Breast epithelium (tissue), 4 donors: ENCODE results near the gene OR2V1. TPM values are rescaled to one million over a fixed set of nuclear protein-coding genes. Genes with fewer than 3 reads are reported as not detected.
A peak's percentile ranks its signal among the peaks of the same experiment; 100 is the strongest.

Experiments used
- DNase-seq, 2 donors: peaks; one replicate each; pipeline ENCODE4 v3.0.0-alpha.2; 2019; ENCODE audit warnings: low spot score in 2 of 2
- H3K27ac ChIP-seq, 2 donors: fragments of 200-600 bp; sonication (generic) in 1 of 2; one replicate each; pipeline ENCODE4 v1.5.1; 2016 to 2019; ENCODE audit warnings: mild to moderate bottlenecking in 1 of 2
- H3K27me3 ChIP-seq, 2 donors: fragments of 200-600 bp; sonication (generic) in 1 of 2; one replicate each; pipeline versions ENCODE4 v1.5.1 to v1.6.0; 2017 to 2019; ENCODE audit warnings: control low read depth in 1 of 2, mild to moderate bottlenecking in 1 of 2
- H3K36me3 ChIP-seq: fragments of 200-600 bp; one replicate; pipeline ENCODE4 v1.5.1; 2019
- H3K4me1 ChIP-seq, 2 donors: fragments of 200-600 bp; sonication (generic); one replicate each; pipeline ENCODE4 v1.5.1; 2016 to 2019; ENCODE audit warnings: control low read depth in 1 of 2
- H3K4me3 ChIP-seq, 3 donors: fragments of 200-600 bp; sonication (generic); 1 replicate in 2 of 3; 2 replicates in 1 of 3; pipeline ENCODE4 v1.5.1; 2016 to 2019; ENCODE audit warnings: mild to moderate bottlenecking in 3 of 3, moderate library complexity in 2 of 3
- H3K9me3 ChIP-seq, 2 donors: fragments of 200-600 bp; sonication (generic) in 1 of 2; one replicate each; pipeline ENCODE4 v1.5.1; 2016 to 2019; ENCODE audit warnings: control low read depth in 1 of 2
- POLR2A ChIP-seq: fragments of 450-650 bp; IDR thresholded peaks from one replicate; pipeline ENCODE4 v1.6.1; 2016; ENCODE audit warnings: antibody characterized with exemption, mild to moderate bottlenecking, moderate library complexity
- POLR2AphosphoS5 ChIP-seq, 3 donors: sonication (generic); formaldehyde crosslinking; IDR thresholded peaks; one replicate each; pipeline ENCODE4 v1.6.1; 2017; ENCODE audit warnings: antibody characterized with exemption in 3 of 3
- intact Hi-C: fragments of 100-400 bp; cut with DNase I; formaldehyde crosslinking; loops from one replicate; pipeline ENCODE4 v1.15.1; 2023; ENCODE audit warnings: low total_unique reads
- total RNA-seq, 3 donors: library from RNA; depleted of rRNA; stranded (reverse); fragments of >200 nt; gene quantifications; one replicate each; pipeline ENCODE4 v1.1.0, GENCODE V29; 2016
- TF ChIP-seq, protein P1 (sequence below), 3 donors: fragments of 450-650 bp; IDR thresholded peaks; one replicate each; pipeline ENCODE4 v1.5.1; 2016 to 2017; ENCODE audit warnings: antibody characterized with exemption in 3 of 3, mild to moderate bottlenecking in 3 of 3, moderate library complexity in 3 of 3

OR2V1 gene
- total RNA-seq, 3 donors from 2014 or later: not detected

DNA sequence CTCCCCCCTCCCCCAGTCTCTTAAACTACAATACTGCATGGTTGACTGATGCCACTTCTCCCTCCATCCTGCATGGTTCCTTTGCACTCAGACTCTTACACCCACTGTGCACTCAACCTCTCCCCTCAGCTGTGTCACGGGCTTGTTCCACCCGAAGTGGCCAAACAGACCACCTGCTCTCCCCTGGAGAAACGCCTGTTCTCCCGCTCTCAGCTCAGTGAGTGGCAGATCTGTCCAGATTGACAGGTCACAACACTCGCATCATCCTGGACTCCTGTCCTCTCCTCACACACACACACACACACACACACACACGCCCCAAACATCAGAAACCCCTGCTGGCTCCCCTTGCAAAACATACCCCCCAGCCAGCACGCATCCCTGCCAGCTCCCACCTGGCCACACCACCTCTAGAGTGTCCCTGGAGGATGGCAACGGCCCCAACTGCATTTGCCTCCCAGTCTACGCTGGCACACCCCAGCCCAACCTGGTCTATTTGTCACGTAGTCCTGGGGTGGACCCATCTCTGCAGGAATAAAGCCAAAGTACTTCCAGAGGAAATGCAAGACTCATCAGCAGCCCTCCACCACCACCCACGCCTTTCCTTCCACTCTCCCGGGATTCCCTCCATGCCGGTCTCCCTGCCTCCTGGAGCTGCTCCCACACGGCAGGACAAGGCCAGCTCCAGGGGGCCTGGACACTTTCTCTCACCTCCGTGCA lies 2.9 kb downstream of the OR2V1 start:
- TF ChIP-seq, protein P1, sequence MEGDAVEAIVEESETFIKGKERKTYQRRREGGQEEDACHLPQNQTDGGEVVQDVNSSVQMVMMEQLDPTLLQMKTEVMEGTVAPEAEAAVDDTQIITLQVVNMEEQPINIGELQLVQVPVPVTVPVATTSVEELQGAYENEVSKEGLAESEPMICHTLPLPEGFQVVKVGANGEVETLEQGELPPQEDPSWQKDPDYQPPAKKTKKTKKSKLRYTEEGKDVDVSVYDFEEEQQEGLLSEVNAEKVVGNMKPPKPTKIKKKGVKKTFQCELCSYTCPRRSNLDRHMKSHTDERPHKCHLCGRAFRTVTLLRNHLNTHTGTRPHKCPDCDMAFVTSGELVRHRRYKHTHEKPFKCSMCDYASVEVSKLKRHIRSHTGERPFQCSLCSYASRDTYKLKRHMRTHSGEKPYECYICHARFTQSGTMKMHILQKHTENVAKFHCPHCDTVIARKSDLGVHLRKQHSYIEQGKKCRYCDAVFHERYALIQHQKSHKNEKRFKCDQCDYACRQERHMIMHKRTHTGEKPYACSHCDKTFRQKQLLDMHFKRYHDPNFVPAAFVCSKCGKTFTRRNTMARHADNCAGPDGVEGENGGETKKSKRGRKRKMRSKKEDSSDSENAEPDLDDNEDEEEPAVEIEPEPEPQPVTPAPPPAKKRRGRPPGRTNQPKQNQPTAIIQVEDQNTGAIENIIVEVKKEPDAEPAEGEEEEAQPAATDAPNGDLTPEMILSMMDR (IDR thresholded peaks at IDR 0.05): no peak
- TF ChIP-seq POLR2A (no peak), POLR2AphosphoS5 (IDR thresholded peaks at IDR 0.05) (no peak)
- DNase-seq: no peak
- Histone ChIP-seq H3K27me3 (peaks cover 0 to 53% of the 10 kb centered on the region in 2 donors), H3K4me3 (no peak overlapping the region), H3K9me3 (no peaks in the 10 kb centered on the region), H3K27ac (no peak overlapping the region), H3K4me1 (no peaks in the 10 kb centered on the region), H3K36me3 (no peaks in the 10 kb centered on the region)
- intact Hi-C loops: no loop called here

DNA sequence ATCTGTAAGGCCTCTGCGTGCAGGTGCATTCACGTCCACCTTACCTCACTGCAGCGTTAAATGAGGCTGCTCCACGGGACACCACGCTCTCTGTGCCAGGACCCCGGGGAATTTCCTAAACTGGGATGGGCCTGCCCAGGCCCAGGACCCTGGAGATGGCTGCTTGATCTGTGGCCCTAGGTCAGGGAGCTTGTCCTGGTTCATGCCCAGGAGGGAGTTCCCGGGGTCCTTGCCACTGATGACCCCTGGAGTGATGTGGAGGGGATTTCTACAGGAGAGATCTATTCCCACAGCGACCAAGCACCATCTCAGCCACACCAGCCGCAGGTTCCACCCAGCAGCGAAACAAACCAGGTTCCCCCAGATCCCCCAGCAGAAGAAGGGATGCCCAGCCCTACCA lies 3.5 kb downstream of the OR2V1 start:
- peaks cover 0 to 50% of the 10 kb centered on the region in 2 donors for H3K27me3 ChIP-seq
- intact Hi-C loops: no loop called here

DNA sequence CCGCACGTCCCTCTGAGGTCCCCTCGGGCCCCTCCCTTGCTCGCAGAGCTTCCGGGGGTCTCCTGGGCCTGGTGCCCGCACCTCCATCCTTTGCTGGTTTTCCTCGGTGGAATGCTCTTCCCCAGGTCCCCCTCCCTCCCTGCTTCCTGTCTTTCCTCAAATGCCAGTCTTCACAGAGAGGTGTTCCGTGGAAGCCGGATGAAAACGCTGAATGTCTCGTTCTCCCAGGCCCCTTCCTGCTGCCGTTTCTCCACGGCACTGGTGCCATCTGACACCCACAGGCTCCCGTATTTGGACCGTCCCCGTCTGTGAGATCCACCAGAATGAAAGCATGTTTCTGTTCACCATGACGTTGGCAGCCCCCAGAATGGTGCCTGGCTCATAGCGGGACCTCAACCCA lies 4.1 kb downstream of the OR2V1 start:
- Histone ChIP-seq H3K4me1 (no peaks in the 10 kb centered on the region), H3K36me3 (no peaks in the 10 kb centered on the region), H3K27me3 (peaks cover 0 to 56% of the 10 kb centered on the region in 2 donors), H3K9me3 (no peaks in the 10 kb centered on the region), H3K27ac (no peak overlapping the region), H3K4me3 (no peak overlapping the region)
- intact Hi-C loops: no loop called here
- TF ChIP-seq, protein P1 (IDR thresholded peaks at IDR 0.05): no peak
- TF ChIP-seq POLR2AphosphoS5 (IDR thresholded peaks at IDR 0.05) (no peak), POLR2A (no peak)
- DNase-seq: no peak

More for the DNA sequence above, 3.5 kb downstream of the OR2V1 start:
- no peaks in the 10 kb centered on the region for H3K9me3 ChIP-seq
- H3K36me3 ChIP-seq: no peaks in the 10 kb centered on the region
- no peak overlapping the region for H3K27ac ChIP-seq
- no peak for DNase-seq
- no peak overlapping the region for H3K4me3 ChIP-seq
- H3K4me1 ChIP-seq: no peaks in the 10 kb centered on the region
- no peak for TF ChIP-seq POLR2A
- TF ChIP-seq POLR2AphosphoS5 (IDR thresholded peaks at IDR 0.05): no peak

DNA sequence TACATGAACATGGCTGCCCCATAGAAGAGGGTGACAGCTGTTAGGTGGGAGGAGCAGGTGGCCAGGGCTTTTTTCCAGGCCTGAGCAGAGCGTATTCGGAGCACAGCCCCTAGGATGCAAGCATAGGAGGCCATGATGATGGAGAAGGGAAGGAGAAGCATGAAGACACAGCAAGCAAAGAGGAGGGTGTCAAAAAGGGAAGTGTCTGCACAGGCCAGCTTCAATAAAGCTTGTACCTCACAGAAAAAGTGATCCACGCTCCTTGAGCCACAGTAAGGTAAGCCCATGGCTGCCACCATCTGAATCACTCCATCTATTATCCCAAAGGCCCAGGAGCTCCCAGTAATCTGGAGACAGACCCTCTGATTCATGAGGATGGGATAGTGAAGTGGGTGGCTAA lies 6.4 kb downstream of the OR2V1 start:
- H3K9me3 ChIP-seq: no peaks in the 10 kb centered on the region
- H3K36me3 ChIP-seq: no peaks in the 10 kb centered on the region
- intact Hi-C loops: no loop called here
- no peaks in the 10 kb centered on the region for H3K4me1 ChIP-seq
- DNase-seq: no peak
- no peak overlapping the region for H3K4me3 ChIP-seq
- no peak for TF ChIP-seq POLR2AphosphoS5 (IDR thresholded peaks at IDR 0.05)
- TF ChIP-seq, protein P1 (IDR thresholded peaks at IDR 0.05): no peak
- TF ChIP-seq POLR2A: no peak
- H3K27ac ChIP-seq: no peak overlapping the region
- peaks cover 0 to 65% of the 10 kb centered on the region in 2 donors for H3K27me3 ChIP-seq

DNA sequence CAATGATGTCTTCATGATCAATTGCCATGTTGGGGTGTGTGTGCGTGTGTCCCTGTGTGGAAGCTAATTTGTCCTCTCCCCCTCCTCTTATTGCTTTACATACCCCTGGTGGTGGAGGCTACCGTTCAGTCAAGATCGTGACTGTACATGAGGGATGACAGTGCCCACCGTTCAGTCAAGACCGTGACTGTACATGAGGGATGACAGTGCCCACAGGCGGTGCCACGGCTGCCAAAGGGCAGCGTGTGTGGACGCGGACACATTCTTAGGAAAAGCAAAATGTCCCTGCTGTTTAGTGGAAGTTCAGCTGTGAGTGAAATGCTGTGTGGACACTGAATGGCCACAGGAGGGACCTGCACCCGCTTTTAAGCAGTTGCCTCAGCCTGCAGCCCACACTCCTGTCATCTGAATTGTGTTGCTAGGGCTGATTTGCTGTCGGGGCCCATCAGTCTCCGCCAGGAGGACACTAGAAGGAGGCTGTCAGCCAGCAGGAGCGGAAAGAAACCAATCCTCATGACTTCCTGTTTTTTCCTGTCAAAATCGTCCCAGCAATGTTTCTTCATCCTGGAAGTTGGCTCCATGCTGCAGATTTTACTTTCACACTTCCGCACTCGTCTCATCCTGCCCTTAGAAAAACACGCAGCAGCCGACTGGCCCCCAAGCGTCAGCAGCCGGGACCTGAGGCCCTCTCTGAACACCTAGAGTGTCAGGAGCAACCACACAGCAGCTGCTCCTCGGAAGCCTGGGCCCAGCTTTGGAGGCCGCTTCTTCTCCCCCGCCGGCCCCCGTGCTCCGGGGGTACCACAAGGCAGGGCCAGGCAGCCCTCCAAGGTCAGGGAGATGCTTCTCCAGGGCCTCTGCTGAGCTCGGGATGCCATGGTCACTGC lies 9.1 kb downstream of the OR2V1 start:
- no peak for DNase-seq
- H3K36me3 ChIP-seq: no peaks in the 10 kb centered on the region
- H3K4me1 ChIP-seq: no peaks in the 10 kb centered on the region
- peak overlapping the region in 1 of 2 donors; percentile 52 for H3K27ac ChIP-seq
- intact Hi-C loops: no loop called here
- peak overlapping the region in 1 of 3 donors; percentile 5 for H3K4me3 ChIP-seq
- TF ChIP-seq, protein P1 (IDR thresholded peaks at IDR 0.05): no peak
- TF ChIP-seq POLR2A: no peak
- no peak for TF ChIP-seq POLR2AphosphoS5 (IDR thresholded peaks at IDR 0.05)
- no peaks in the 10 kb centered on the region for H3K9me3 ChIP-seq
- peaks cover 0 to 62% of the 10 kb centered on the region in 2 donors for H3K27me3 ChIP-seq
